ENCODE measurements around the gene PLCB3.

The PLCB3 gene

DNA sequence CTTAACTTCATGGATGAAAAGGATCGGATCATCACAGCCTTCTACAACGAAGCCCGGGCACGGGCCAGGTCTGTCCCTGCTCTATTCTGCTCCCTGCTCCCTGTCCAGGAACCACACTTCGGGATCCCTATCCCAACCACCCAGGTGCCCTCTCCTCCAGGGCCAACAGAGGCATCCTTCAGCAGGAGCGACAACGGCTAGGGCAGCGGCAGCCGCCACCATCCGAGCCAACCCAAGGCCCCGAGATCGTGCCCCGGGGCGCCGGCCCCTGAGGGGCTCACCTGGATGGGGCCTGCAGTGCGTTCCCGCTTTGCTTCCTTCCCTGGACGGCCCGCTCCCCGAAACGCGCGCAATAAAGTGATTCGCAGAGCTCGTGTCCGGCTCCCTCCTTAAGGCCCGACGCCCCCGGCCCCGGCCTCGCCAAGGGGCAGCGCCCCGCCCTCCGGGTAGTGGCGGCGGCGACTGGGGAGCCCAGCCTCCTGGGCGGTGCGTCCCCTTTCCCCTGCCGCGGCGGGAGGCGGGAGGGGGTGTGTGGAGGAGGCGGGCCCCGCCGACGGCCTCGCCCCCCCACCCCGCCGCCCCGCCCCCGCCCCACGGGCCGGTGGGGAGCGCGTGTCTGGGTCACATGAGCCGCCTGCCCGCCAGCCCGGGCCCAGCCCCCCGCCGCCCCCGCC, 17.3 kb upstream of the PLCB3 start, which contains the start of gene VEGFB:
TSS of gene VEGFB (plus strand) at position 672 of the 674 bp plus-strand sequence. CDS start 250 bp downstream, outside the sequence.
- TF ChIP-seq, protein P1, sequence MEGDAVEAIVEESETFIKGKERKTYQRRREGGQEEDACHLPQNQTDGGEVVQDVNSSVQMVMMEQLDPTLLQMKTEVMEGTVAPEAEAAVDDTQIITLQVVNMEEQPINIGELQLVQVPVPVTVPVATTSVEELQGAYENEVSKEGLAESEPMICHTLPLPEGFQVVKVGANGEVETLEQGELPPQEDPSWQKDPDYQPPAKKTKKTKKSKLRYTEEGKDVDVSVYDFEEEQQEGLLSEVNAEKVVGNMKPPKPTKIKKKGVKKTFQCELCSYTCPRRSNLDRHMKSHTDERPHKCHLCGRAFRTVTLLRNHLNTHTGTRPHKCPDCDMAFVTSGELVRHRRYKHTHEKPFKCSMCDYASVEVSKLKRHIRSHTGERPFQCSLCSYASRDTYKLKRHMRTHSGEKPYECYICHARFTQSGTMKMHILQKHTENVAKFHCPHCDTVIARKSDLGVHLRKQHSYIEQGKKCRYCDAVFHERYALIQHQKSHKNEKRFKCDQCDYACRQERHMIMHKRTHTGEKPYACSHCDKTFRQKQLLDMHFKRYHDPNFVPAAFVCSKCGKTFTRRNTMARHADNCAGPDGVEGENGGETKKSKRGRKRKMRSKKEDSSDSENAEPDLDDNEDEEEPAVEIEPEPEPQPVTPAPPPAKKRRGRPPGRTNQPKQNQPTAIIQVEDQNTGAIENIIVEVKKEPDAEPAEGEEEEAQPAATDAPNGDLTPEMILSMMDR (conservative IDR thresholded peaks at IDR 0.05): no peak
- H3K27ac ChIP-seq: peak within 1 kb of the TSS; percentile 95

DNA sequence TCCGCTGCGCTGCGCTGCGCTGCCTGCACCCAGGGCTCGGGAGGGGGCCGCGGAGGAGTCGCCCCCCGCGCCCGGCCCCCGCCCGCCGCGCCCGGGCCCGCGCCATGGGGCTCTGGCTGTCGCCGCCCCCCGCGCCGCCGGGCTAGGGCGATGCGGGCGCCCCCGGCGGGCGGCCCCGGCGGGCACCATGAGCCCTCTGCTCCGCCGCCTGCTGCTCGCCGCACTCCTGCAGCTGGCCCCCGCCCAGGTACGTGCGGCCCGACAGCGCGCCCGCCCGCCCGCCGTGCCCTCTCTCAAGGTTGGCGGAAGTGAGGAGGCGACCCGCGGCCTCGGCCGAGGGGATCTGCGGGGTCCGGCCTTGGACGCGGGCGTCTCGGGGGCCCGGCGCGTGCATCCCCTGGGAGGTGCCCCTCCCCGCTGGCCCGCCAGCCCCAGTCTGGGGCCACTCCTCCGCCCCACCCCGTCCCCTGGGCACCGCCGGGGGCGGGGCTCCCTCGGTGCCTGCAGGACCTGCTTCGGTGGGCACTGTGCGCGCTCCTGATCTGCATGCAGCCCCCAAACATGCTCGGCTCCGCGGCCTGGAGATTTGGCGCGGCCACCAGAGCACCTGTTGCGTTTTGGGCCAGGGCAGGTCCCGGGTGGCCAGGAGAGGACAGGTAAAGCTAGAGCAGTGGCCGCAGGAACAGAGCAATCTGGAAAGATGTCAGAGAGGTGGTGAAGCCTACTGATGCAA, 16.5 kb upstream of the PLCB3 start:
- peak overlapping the region; percentile 95 for H3K27ac ChIP-seq

GRCh38 chr11:64235437-64236161, 15.7 kb upstream of the PLCB3 start:
- peak overlapping the region; percentile 95 for H3K27ac ChIP-seq
- TF ChIP-seq, protein P1 (conservative IDR thresholded peaks at IDR 0.05): no peak

More for the DNA sequence above, 16.5 kb upstream of the PLCB3 start:
- TF ChIP-seq, protein P1 (conservative IDR thresholded peaks at IDR 0.05): peak; percentile 72

- TF ChIP-seq, protein P1 (conservative IDR thresholded peaks at IDR 0.05): peak; percentile 56
- H3K27ac ChIP-seq: peak overlapping the region; percentile 95
These were observed 13.8 kb upstream of the PLCB3 start for GRCh38 chr11:64237484-64237951.

DNA sequence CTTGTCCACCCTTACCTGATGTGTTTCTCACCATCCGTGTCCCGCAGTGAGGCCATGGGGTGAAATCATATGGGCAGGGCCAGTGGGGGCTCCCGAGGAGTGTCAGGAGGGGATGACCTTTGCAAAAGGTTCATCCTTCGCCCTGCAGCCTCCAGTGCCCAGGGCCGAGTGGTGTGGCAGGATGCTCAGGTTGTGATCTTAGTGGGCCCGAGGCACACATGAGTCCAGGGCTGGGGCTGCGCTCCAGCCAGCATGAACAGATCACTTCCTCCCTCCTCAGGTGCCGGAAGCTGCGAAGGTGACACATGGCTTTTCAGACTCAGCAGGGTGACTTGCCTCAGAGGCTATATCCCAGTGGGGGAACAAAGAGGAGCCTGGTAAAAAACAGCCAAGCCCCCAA, 13.3 kb upstream of the PLCB3 start:
- H3K27ac ChIP-seq: peak overlapping the region; percentile 95
- TF ChIP-seq, protein P1 (conservative IDR thresholded peaks at IDR 0.05): no peak

DNA sequence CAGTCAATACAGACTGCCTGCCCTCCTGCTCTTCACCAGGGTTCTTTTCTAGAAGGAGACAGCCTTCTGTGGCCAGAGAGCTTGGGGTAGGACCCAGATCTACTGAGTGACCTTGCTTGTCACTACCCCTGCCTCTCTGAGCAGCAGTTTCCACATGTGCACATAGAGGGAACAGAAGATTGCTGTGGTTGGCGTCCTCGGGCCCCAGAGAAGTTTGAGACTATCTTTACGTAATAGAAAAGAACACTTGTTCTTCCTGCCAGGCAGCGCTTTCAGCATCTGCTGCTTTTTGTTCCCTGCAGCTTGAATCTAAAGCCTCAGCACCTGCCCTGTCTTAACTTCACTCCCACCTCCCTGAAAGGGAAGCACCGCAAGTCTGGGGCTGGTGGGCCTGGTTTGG, 12.3 kb upstream of the PLCB3 start:
- TF ChIP-seq, protein P1 (conservative IDR thresholded peaks at IDR 0.05): no peak
- peak overlapping the region; percentile 95 for H3K27ac ChIP-seq

Measured in VCaP (cell line).